ENCODE measurements around the gene RTL10. TPM values are rescaled to one million over a fixed set of nuclear protein-coding genes. Genes with fewer than 3 reads are reported as not detected.

RTL10 gene
- total RNA-seq, 4 donors from 2014 or later: 18.1 to 26.4 (median 23.7) TPM

DNA sequence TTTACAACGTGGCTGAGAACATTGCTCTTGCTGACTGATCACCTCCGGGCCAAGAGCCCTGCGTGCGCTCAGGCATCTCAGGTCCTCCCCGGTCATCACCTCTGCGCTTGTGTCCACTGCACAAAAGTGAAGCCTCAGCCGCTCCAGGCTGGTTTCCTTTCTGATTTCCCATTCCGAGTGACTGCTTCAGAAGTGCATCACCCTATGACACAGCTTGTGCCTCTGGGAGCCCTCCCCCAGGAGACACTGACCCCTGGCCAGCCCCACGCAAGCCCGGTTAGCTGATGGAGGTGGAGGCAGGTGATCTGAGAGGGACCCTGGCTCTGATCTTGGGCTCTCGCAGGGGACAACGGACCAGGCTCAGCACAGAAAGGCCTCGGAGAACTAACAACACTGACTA, 38.3 kb upstream of the RTL10 start:
- no peak for DNase-seq
- no peak for TF ChIP-seq POLR2A (IDR thresholded peaks at IDR 0.05)
- TF ChIP-seq, protein P1, sequence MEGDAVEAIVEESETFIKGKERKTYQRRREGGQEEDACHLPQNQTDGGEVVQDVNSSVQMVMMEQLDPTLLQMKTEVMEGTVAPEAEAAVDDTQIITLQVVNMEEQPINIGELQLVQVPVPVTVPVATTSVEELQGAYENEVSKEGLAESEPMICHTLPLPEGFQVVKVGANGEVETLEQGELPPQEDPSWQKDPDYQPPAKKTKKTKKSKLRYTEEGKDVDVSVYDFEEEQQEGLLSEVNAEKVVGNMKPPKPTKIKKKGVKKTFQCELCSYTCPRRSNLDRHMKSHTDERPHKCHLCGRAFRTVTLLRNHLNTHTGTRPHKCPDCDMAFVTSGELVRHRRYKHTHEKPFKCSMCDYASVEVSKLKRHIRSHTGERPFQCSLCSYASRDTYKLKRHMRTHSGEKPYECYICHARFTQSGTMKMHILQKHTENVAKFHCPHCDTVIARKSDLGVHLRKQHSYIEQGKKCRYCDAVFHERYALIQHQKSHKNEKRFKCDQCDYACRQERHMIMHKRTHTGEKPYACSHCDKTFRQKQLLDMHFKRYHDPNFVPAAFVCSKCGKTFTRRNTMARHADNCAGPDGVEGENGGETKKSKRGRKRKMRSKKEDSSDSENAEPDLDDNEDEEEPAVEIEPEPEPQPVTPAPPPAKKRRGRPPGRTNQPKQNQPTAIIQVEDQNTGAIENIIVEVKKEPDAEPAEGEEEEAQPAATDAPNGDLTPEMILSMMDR (IDR thresholded peaks at IDR 0.05): no peak
- H3K27me3 ChIP-seq: no peaks in the 10 kb centered on the region
- 86% methylated on average over 12 to 13 of the region's 13 CpGs for WGBS, 2 donors
- no peaks in the 10 kb centered on the region for H3K9me3 ChIP-seq
- H3K4me1 ChIP-seq: no peaks in the 10 kb centered on the region
- H3K36me3 ChIP-seq: peaks cover 3 to 14% of the 10 kb centered on the region in 2 donors
- H3K4me3 ChIP-seq (replicated peaks in 1 of 3): no peak overlapping the region
- H3K27ac ChIP-seq: no peak overlapping the region
- intact Hi-C loops (cut with DNase I): no loop called here

DNA sequence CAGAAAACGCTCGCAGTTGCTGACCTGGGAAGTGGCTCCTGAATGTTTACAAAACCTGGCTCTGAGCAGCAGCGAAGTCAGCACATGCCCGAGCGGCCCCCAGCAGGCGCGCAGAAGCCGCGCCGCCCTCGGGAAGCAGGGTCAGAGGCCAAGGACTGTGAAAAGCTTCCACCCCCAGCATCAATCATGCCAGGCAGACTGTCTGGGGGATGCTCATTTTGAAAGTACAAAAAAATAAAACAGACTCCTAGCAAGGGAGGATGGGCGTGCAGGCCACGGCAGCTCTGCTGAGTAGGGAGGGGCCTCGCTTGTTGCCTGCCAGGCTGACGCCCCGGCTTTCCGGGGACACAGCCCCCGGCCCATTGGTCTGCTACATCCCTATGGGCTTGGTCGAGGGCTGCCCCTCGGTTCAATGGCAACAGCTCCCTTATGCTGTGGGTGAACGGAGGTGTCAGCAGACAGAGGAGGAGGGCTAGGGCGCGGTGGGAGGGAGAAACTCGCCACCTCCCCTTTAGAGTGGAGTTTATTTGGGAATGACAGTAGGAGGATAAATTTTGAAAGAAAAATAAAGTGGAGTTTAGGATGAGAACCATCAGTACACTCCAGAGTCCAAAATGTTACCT, 37.7 kb upstream of the RTL10 start:
- WGBS, 2 donors: 62 to 81% methylated on average over 24 of the region's 24 CpGs
- Histone ChIP-seq H3K36me3 (peaks cover 3 to 14% of the 10 kb centered on the region in 2 donors), H3K27ac (peak overlapping the region in 1 of 3 donors; percentile 23), H3K9me3 (no peaks in the 10 kb centered on the region), H3K27me3 (no peaks in the 10 kb centered on the region), H3K4me3 (replicated peaks in 1 of 3) (no peak overlapping the region), H3K4me1 (no peaks in the 10 kb centered on the region)
- no peak for TF ChIP-seq POLR2A (IDR thresholded peaks at IDR 0.05)
- TF ChIP-seq, protein P1 (IDR thresholded peaks at IDR 0.05): no peak
- intact Hi-C loops (cut with DNase I): no loop called here
- no peak for DNase-seq

DNA sequence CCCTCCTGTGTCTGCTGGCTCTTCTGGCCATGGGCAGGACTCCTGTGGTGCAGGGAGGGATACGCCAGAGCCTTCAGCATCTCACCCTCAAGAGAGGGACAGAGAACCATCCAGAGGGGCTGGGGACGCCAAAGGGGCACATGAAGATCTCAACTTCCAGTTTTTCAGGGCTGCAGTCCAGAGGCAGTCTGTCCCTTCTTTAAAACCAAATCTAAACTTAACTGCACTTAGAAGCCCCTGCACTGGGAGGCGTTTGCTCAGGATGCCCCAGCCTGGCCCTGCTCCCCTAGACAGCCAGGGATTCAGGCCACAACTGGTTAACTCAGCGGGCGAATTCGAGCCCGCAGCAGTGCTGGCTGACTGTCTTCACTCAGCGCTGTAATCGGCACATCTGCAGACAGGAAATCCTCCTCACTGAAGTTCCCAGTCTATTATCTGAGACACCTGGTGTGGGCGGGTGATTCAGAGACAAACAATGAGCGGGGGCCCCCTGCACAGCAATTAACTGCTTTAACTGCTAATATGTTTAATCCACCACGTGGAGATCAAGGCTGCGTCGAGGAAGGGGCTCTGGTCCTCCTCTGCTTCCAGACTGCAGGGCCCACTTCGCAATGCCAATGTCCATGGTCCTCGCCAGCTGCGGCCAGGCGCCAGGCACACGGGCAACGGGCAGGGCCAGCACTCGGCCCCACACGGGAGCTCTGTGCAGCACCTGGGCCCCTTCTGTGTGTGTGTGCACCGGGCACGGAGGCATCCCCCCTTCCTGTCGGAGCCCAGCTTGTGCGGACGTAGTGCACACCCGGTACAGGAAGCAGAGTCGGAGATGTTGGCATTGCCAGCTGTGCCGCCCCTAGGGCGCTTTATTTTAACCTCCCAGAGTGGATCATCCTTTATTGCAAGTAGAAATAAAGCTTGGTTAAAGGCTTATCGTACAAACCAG, 36.9 kb upstream of the RTL10 start:
- Histone ChIP-seq H3K27me3 (no peaks in the 10 kb centered on the region), H3K27ac (peak overlapping the region in 1 of 3 donors; percentile 23), H3K4me3 (replicated peaks in 1 of 3) (no peak overlapping the region), H3K4me1 (no peaks in the 10 kb centered on the region), H3K36me3 (peaks cover 3 to 14% of the 10 kb centered on the region in 2 donors), H3K9me3 (no peaks in the 10 kb centered on the region)
- TF ChIP-seq, protein P1 (IDR thresholded peaks at IDR 0.05): no peak
- TF ChIP-seq POLR2A (IDR thresholded peaks at IDR 0.05): no peak
- 48 to 59% methylated on average over 7 to 30 of the region's 32 CpGs for WGBS, 2 donors
- DNase-seq: peak in 1 of 2 donors; percentile 16
- intact Hi-C loops (cut with DNase I): no loop called here

DNA sequence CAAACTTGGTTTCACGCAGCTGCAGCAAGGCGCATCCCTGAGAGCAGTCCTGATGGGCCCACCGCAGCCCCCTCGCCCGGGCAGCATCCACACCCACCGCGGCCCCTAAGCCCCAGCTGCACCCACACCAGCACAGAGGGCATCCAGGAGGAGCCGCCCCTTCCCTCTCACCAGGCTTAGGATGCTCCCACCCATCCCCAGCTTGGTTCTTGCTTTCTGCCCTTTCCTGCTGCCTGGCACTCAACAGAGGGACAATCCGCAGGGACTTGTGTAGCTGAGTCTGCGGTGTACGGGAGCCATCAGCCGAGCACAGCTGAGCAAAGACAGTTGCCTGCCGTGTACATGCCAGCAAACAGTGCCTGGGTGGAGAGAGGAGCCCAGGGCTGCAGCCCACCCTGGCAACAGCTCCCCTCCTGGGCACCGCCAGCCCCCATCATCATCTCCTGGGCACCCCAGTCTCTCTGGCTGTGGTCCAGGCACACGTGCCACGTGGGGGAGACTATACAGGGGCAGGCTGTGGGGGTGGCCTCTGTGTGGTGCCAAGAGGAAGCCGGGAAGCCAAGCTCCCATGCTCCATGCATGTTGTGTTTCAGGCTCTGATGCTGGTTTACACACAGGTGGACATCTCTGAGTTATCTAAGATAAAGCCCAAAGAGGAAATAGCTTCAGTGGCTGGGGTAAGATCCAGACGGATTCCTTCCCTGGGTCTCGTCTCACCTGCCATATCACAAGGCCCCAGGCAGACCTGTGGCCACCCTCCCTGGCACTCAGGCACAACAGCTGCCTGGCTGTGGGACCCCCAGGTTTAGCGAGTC, 36.0 kb upstream of the RTL10 start:
- no peaks in the 10 kb centered on the region for H3K27me3 ChIP-seq
- TF ChIP-seq, protein P1 (IDR thresholded peaks at IDR 0.05): no peak
- no peak for TF ChIP-seq POLR2A (IDR thresholded peaks at IDR 0.05)
- H3K4me1 ChIP-seq: no peaks in the 10 kb centered on the region
- intact Hi-C loops (cut with DNase I): no loop called here
- DNase-seq: no peak
- H3K27ac ChIP-seq: no peak overlapping the region
- 87 to 95% methylated on average over 9 to 17 of the region's 20 CpGs for WGBS, 2 donors
- H3K4me3 ChIP-seq (replicated peaks in 1 of 3): no peak overlapping the region
- H3K9me3 ChIP-seq: no peaks in the 10 kb centered on the region
- H3K36me3 ChIP-seq: peaks cover 3 to 14% of the 10 kb centered on the region in 2 donors
